GM18517 (cell line): ENCODE results near the gene CA4.
"Not testable (repeated sequence)": the region's sequence is repeated elsewhere in the genome, so short reads cannot be mapped to it uniquely, and the experiment has no call there.

Source experiments
- ATAC-seq: cut with Tn5 transposase; IDR thresholded peaks from one replicate; pipeline ENCODE4 v1.9.1; 2021; ENCODE audit warnings: mild to moderate bottlenecking, moderate library complexity; ENCODE audit not compliant: unreplicated experiment

CA4 gene

GRCh38 chr17:60171753-60172079, 21.9 kb downstream of the CA4 start:
- no peak for ATAC-seq

GRCh38 chr17:60173304-60173819, 23.6 kb downstream of the CA4 start:
- no peak for ATAC-seq

- no peak for ATAC-seq
Measured at GRCh38 chr17:60174035-60174434, 24.3 kb downstream of the CA4 start.

- ATAC-seq: not testable (repeated sequence)
Measured at GRCh38 chr17:60174767-60175166, 25.0 kb downstream of the CA4 start.

- not testable (repeated sequence) for ATAC-seq
Measured at GRCh38 chr17:60176763-60177162, 27.0 kb downstream of the CA4 start.

GRCh38 chr17:60178180-60178579, 28.4 kb downstream of the CA4 start:
- ATAC-seq: not testable (repeated sequence)

GRCh38 chr17:60180380-60180779, 30.6 kb downstream of the CA4 start:
- ATAC-seq: not testable (repeated sequence)

GRCh38 chr17:60186372-60186771, 36.6 kb downstream of the CA4 start:
- not testable (repeated sequence) for ATAC-seq

GRCh38 chr17:60186846-60187745, 37.3 kb downstream of the CA4 start:
- ATAC-seq: not testable (repeated sequence)

- ATAC-seq: no peak
Measured at GRCh38 chr17:60188759-60189158, 39.0 kb downstream of the CA4 start.

GRCh38 chr17:60190032-60190431, 40.3 kb downstream of the CA4 start:
- not testable (repeated sequence) for ATAC-seq

- not testable (repeated sequence) for ATAC-seq
Measured at GRCh38 chr17:60193032-60193431, 43.3 kb downstream of the CA4 start.

GRCh38 chr17:60193482-60193881, 43.7 kb downstream of the CA4 start:
- ATAC-seq: no peak

GRCh38 chr17:60194141-60194540, 44.4 kb downstream of the CA4 start:
- not testable (repeated sequence) for ATAC-seq

- not testable (repeated sequence) for ATAC-seq
Measured at GRCh38 chr17:60198630-60199029, 48.9 kb downstream of the CA4 start.

- not testable (repeated sequence) for ATAC-seq
Measured at GRCh38 chr17:60205782-60206181, 56.0 kb downstream of the CA4 start.

- not testable (repeated sequence) for ATAC-seq
Measured at GRCh38 chr17:60208302-60208701, 58.5 kb downstream of the CA4 start.
